ENCODE measurements around the gene TMEM115. TPM values are rescaled to one million over a fixed set of nuclear protein-coding genes. Genes with fewer than 3 reads are reported as not detected.

TMEM115 gene
- total and polyA plus RNA-seq, 9 of the 15 experiments (the other 6 are each of a cell fraction or from before 2014, with no cell fraction given), result 1.6 to 26.9 (median 14.1) TPM

DNA sequence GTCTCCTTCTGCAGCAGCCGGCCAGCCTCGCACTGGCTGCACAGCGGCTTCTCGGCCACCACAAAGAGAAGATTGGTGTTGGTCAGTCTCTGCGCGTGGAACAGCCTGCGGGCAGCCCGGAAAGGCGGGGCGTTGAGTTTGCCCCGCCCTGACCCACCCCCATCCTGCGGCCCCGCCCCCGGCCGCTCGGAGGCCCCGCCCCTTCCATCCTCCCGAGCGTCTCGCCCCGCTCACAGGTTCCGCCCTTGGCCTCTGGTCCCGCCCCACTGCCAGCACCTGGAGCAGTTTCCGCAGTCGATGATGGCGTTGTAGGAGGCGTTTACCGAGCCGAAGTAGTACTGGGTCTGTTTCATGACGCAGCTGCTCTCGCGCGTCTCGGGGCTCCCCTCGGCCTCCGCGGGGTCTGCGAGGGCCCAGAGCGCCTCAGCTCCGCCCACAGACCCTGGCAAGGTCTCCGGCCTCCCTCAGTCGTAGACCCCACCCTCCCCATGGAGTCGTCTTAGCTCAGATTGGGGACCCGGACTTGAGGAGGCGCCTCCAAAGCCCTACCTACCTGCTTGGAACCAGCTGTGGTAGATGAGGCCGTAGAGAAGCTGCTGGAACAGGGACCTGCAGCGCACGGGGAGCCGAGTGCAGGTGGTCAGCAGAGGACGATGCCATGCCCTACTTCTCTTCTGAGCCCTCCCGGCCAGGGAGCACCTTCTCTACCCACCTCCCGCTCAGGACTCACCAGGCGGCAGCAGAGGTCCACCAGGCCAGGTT is 5.9 kb upstream of the TMEM115 start (continued):
- TF ChIP-seq ZFP30 (CRISPR knock-in tag; IDR thresholded peaks at IDR 0.05; ENCODE audit: borderline replicate concordance) (no peak), CHD2 (IDR thresholded peaks at IDR 0.05; ENCODE audit: low read depth, low read length) (peak; percentile 25; the same call in 1 of the 2 replicates), ZNF707 (CRISPR knock-in tag; conservative IDR thresholded peaks at IDR 0.05) (no peak), MAZ (CRISPR knock-in tag; conservative IDR thresholded peaks at IDR 0.05 in 1 of 2, IDR thresholded peaks at IDR 0.05 in 1 of 2) (0 out of 4 replicates have a peak, but pooled peaks of 1 of the 2 experiments have one; percentile 16), SOX6 (IDR thresholded peaks at IDR 0.05) (no peak), SAFB (IDR thresholded peaks at IDR 0.05; ENCODE audit: borderline replicate concordance, low read depth, low read length) (no peak), PHF8 (IDR thresholded peaks at IDR 0.05; ENCODE audit: borderline replicate concordance, low read length) (peak; percentile 32; the same call in 1 of the 2 replicates), EGR1 (conservative IDR thresholded peaks at IDR 0.05) (no peak), RBM22 (IDR thresholded peaks at IDR 0.05; ENCODE audit: low read depth, low read length, poor library complexity, severe bottlenecking) (no peak), ZNF24 (IDR thresholded peaks at IDR 0.05) (no peak), CBFA2T2 (conservative IDR thresholded peaks at IDR 0.05) (no peak), DNMT1 (IDR thresholded peaks at IDR 0.05) (no peak), CBX2 (IDR thresholded peaks at IDR 0.05; ENCODE audit: insufficient read depth, low read length, poor library complexity, severe bottlenecking) (no peak), ZNF507 (tag; conservative IDR thresholded peaks at IDR 0.05) (no peak), MYBL2 (IDR thresholded peaks at IDR 0.05; ENCODE audit: low read depth) (no peak), MYBL2 (CRISPR knock-in tag; IDR thresholded peaks at IDR 0.05; ENCODE audit: borderline replicate concordance) (no peak), SNRNP70 (optimal IDR thresholded peaks at IDR 0.05; ENCODE audit: low read depth, low read length) (no peak)
- TF ChIP-seq, protein P1, sequence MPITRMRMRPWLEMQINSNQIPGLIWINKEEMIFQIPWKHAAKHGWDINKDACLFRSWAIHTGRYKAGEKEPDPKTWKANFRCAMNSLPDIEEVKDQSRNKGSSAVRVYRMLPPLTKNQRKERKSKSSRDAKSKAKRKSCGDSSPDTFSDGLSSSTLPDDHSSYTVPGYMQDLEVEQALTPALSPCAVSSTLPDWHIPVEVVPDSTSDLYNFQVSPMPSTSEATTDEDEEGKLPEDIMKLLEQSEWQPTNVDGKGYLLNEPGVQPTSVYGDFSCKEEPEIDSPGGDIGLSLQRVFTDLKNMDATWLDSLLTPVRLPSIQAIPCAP (CRISPR knock-in tag; IDR thresholded peaks at IDR 0.05; ENCODE audit: borderline replicate concordance), result no peak
- TF ChIP-seq, protein P2, sequence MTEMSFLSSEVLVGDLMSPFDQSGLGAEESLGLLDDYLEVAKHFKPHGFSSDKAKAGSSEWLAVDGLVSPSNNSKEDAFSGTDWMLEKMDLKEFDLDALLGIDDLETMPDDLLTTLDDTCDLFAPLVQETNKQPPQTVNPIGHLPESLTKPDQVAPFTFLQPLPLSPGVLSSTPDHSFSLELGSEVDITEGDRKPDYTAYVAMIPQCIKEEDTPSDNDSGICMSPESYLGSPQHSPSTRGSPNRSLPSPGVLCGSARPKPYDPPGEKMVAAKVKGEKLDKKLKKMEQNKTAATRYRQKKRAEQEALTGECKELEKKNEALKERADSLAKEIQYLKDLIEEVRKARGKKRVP (CRISPR knock-in tag; IDR thresholded peaks at IDR 0.05), result no peak
- TF ChIP-seq, protein P3, sequence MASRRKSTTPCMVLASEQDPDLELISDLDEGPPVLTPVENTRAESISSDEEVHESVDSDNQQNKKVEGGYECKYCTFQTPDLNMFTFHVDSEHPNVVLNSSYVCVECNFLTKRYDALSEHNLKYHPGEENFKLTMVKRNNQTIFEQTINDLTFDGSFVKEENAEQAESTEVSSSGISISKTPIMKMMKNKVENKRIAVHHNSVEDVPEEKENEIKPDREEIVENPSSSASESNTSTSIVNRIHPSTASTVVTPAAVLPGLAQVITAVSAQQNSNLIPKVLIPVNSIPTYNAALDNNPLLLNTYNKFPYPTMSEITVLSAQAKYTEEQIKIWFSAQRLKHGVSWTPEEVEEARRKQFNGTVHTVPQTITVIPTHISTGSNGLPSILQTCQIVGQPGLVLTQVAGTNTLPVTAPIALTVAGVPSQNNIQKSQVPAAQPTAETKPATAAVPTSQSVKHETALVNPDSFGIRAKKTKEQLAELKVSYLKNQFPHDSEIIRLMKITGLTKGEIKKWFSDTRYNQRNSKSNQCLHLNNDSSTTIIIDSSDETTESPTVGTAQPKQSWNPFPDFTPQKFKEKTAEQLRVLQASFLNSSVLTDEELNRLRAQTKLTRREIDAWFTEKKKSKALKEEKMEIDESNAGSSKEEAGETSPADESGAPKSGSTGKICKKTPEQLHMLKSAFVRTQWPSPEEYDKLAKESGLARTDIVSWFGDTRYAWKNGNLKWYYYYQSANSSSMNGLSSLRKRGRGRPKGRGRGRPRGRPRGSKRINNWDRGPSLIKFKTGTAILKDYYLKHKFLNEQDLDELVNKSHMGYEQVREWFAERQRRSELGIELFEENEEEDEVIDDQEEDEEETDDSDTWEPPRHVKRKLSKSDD (conservative IDR thresholded peaks at IDR 0.05; ENCODE audit: low read length), result no peak
- TF ChIP-seq, protein P4, sequence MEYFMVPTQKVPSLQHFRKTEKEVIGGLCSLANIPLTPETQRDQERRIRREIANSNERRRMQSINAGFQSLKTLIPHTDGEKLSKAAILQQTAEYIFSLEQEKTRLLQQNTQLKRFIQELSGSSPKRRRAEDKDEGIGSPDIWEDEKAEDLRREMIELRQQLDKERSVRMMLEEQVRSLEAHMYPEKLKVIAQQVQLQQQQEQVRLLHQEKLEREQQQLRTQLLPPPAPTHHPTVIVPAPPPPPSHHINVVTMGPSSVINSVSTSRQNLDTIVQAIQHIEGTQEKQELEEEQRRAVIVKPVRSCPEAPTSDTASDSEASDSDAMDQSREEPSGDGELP (CRISPR knock-in tag; IDR thresholded peaks at IDR 0.05; ENCODE audit: borderline replicate concordance), result 0 out of 2 replicates have a peak, but pooled peaks have one; percentile 26
